HepG2 (cell line): ENCODE results near the gene CCDC33. TPM values are rescaled to one million over a fixed set of nuclear protein-coding genes. Genes with fewer than 3 reads are reported as not detected.

Experiments
- CENPX ChIP-seq: sonication (generic); formaldehyde crosslinking; IDR thresholded peaks from 2 replicates; pipeline ENCODE4 v1.9.0; 2021; ENCODE audit warnings: mild to moderate bottlenecking, missing genetic modification reagents, moderate library complexity
- CHD4 ChIP-seq: fragments of 200-600 bp; sonication (generic); IDR thresholded peaks from 2 replicates; pipeline ENCODE4 v1.7.0; 2017; ENCODE audit warnings: mild to moderate bottlenecking, low read length, borderline replicate concordance
- ESRRA ChIP-seq: sonication (generic); formaldehyde crosslinking; IDR thresholded peaks from 2 replicates; pipeline ENCODE4 v1.5.1; 2020; ENCODE audit warnings: mild to moderate bottlenecking, low read depth, missing genetic modification reagents
- HDAC2 ChIP-seq: sonication (generic); formaldehyde crosslinking; IDR thresholded peaks from 2 replicates; pipeline ENCODE4 v1.4.0; 2020; ENCODE audit warnings: missing genetic modification reagents
- ISX ChIP-seq: sonication (generic); formaldehyde crosslinking; conservative IDR thresholded peaks from 2 replicates; pipeline ENCODE4 v1.5.0; 2020; ENCODE audit warnings: missing genetic modification reagents
- MBNL3 ChIP-seq: fragments of 250-450 bp; sonication (Bioruptor Pico); conservative IDR thresholded peaks from 2 replicates; pipeline ENCODE4 v1.8.0; 2022; ENCODE audit warnings: mild to moderate bottlenecking, inconsistent platforms
- NFRKB ChIP-seq: fragments of 450-650 bp; IDR thresholded peaks from 2 replicates; pipeline ENCODE4 v1.6.1; 2017
- PHF8 ChIP-seq: sonication (generic); formaldehyde crosslinking; IDR thresholded peaks from 2 replicates; pipeline ENCODE4 v1.5.0; 2020; ENCODE audit warnings: missing genetic modification reagents
- REL ChIP-seq: sonication (generic); formaldehyde crosslinking; conservative IDR thresholded peaks from 2 replicates; pipeline ENCODE4 v1.8.0; 2022; ENCODE audit warnings: mild to moderate bottlenecking, missing genetic modification reagents, moderate library complexity
- SP4 ChIP-seq: sonication (generic); formaldehyde crosslinking; IDR thresholded peaks from 2 replicates; pipeline ENCODE4 v1.8.1; 2023; ENCODE audit warnings: mild to moderate bottlenecking, missing genetic modification reagents
- TRIM24 ChIP-seq: sonication (generic); formaldehyde crosslinking; IDR thresholded peaks from 2 replicates; pipeline ENCODE4 v1.8.0; 2022; ENCODE audit warnings: mild to moderate bottlenecking, missing genetic modification reagents
- ZFYVE20 ChIP-seq: sonication (generic); formaldehyde crosslinking; IDR thresholded peaks from 2 replicates; pipeline ENCODE4 v1.8.0; 2023; ENCODE audit warnings: low read depth, mild to moderate bottlenecking, moderate library complexity, missing genetic modification reagents, borderline replicate concordance
- ZNF20 ChIP-seq: sonication (generic); formaldehyde crosslinking; IDR thresholded peaks from 2 replicates; pipeline ENCODE4 v1.4.0; 2020; ENCODE audit warnings: mild to moderate bottlenecking, moderate library complexity, missing genetic modification reagents
- ZNF407 ChIP-seq: sonication (generic); formaldehyde crosslinking; IDR thresholded peaks from one replicate; pipeline ENCODE4 v1.5.1; 2020; ENCODE audit warnings: mild to moderate bottlenecking, missing genetic modification reagents; ENCODE audit errors: not compliant biosample characterization
- ZNF564 ChIP-seq: sonication (generic); formaldehyde crosslinking; IDR thresholded peaks from 2 replicates; pipeline ENCODE4 v1.8.1; 2023; ENCODE audit warnings: mild to moderate bottlenecking, missing genetic modification reagents
- ZNF704 ChIP-seq: sonication (generic); formaldehyde crosslinking; IDR thresholded peaks from 2 replicates; pipeline ENCODE4 v1.8.1; 2023; ENCODE audit warnings: mild to moderate bottlenecking, inconsistent platforms, moderate library complexity, missing genetic modification reagents, borderline replicate concordance
- ZNF749 ChIP-seq: sonication (generic); formaldehyde crosslinking; IDR thresholded peaks from 2 replicates; pipeline ENCODE4 v1.8.0; 2022; ENCODE audit warnings: mild to moderate bottlenecking, missing genetic modification reagents, moderate library complexity, borderline replicate concordance
- ZNF816 ChIP-seq: sonication (generic); formaldehyde crosslinking; IDR thresholded peaks from 2 replicates; pipeline ENCODE4 v1.8.0; 2022; ENCODE audit warnings: missing genetic modification reagents, mild to moderate bottlenecking, borderline replicate concordance
- polyA plus RNA-seq, 8 experiments: library from polyadenylated mRNA; depleted of rRNA in 3 of 8; stranded (reverse) in 7 of 8; unstranded in 1 of 8; fragments of >200 nt; fragmentation: Illumina TruSeq in 4 of 8; extraction: Trizol in 4 of 8; gene quantifications; 2 replicates each; pipeline versions ENCODE4 v1.2.1 to v1.2.3, GENCODE V29; 2011 to 2016; ENCODE audit warnings: low read depth in 4 of 8, missing spikeins in 1 of 8, mixed read lengths in 1 of 8; ENCODE audit not compliant: insufficient read depth in 1 of 8
- total RNA-seq, 5 experiments: library from RNA; depleted of rRNA; stranded (reverse); fragments of >200 nt; fragmentation: Illumina TruSeq; extraction: Trizol; gene quantifications; 2 replicates each; pipeline ENCODE4 v1.2.3, GENCODE V29; 2016; ENCODE audit warnings: low read depth in 1 of 5

CCDC33 gene
- total and polyA plus RNA-seq, 2 of the 13 experiments (the other 11 are each of a cell fraction or from before 2014, with no cell fraction given): 0.30 TPM; not detected in 1

- TF ChIP-seq ZNF749 (CRISPR knock-in tag) (peak; percentile 52; the same call in 1 of the 2 replicates), ZNF407 (peak; percentile 82), CENPX (no peak), ZNF564 (CRISPR knock-in tag) (no peak), MBNL3 (CRISPR knock-in tag) (no peak), ZNF816 (CRISPR knock-in tag) (no peak), ZNF704 (CRISPR knock-in tag) (no peak), TRIM24 (no peak), ESRRA (peak; percentile 72; the same call in 1 of the 2 replicates), ZFYVE20 (CRISPR knock-in tag) (no peak), ZNF20 (CRISPR knock-in tag) (no peak), HDAC2 (CRISPR knock-in tag) (peak; percentile 28; the same call in 1 of the 2 replicates), PHF8 (CRISPR knock-in tag) (peak; percentile 79), NFRKB (no peak), ISX (CRISPR knock-in tag) (no peak), SP4 (no peak), REL (CRISPR knock-in tag) (no peak), CHD4 (no peak)
Measured at GRCh38 chr15:74365598-74366445, 129.7 kb downstream of the CCDC33 start (continued).
